OCI-M2 (cell line): ENCODE results near the gene VSTM2L.

Experiments
- DNase-seq: peaks from one replicate; lab custom pipeline; 2025; ENCODE audit not compliant: unreplicated experiment; lab: John Stamatoyannopoulos, UW

Gene VSTM2L

DNA sequence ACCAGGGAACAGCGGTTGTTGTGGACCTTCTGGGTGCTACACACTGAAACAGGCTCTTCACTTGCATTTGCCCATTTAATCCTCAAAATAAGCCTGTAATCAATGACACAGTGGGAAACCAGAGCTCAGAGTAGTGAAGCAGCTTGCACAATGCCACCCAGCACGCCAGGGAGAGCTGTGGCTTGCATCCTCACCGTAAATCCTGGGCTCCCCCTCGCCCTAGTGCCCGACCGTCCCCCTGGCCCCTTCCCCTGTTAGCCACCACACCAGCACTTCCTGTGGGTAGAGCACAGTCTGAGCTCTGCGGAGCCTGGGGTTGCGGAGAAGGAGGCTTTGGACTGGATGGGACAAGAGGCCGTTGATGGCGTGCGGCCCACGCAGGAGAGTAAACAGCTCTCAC is 14.5 kb downstream of the VSTM2L start:
- no peak for DNase-seq

DNA sequence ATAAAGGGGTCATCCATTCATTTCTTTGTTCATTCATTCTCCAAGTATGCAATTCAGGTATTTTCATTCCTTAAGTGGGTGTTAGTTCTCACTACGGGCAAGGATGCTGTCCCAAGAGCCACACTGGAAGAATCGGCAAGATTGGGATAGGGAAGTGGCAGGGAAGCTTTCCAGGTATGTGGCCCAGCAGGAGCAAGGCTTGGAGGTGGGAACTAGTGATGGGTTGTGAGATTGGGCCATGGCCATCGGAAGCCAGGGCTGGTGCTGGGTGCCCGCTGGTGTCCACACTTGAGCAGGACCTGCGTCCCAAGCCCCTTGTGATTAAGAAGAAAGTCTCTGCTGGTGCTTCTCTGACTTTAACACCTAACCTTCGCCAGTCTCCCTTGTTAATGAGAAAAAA is 15.1 kb downstream of the VSTM2L start:
- DNase-seq, result no peak

DNA sequence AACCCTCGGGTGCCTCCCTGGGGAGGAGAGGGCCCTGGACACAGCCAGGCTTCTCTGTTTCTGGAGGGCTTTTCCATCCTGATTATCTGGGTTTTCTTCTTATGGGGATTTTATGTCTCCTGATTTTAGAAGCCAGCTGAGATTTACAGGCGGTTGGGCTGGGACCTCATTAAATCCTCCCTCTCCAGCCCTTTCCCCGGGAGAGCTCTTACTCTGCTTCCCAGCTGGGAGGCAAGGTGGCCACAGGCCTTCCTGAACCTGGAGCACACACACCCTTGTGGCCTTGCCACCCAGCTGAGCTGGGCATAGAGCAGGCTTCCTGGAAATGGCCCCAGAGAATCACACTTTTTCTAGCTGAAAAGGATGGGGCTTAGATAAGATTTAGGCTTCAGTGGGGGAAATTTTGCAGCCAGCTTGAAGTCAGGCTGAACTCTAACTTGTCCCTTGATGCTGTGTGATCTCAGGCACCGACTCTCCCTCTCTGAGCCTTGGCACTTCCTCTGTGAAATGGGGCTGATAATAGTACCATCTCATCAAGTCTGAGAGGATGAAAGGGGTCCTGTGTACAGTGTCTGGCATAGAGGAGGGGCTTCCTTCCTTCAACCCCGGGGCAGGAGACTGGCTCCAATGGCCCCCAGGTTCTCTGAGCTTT is 16.6 kb downstream of the VSTM2L start:
- DNase-seq, result no peak

DNA sequence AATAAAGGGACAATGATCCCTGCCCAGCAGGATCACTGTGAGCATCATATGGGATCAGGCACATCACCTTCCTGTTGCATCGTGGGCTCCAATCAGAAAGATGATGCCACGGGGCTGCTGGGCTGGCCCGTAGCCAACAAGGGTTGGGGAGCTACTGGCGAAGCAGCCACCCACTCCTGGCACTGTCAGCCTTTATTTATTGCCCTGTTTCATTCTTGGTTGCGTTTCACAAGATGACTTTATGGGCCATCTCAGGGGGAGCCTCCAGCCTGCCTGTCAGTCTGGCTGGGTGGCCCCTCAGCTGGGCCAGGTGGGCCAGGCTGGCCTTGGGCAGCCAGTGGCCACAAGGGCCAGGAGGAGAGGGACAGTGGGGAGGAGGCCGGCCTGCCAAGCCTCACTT is 17.3 kb downstream of the VSTM2L start:
- no peak for DNase-seq

DNA sequence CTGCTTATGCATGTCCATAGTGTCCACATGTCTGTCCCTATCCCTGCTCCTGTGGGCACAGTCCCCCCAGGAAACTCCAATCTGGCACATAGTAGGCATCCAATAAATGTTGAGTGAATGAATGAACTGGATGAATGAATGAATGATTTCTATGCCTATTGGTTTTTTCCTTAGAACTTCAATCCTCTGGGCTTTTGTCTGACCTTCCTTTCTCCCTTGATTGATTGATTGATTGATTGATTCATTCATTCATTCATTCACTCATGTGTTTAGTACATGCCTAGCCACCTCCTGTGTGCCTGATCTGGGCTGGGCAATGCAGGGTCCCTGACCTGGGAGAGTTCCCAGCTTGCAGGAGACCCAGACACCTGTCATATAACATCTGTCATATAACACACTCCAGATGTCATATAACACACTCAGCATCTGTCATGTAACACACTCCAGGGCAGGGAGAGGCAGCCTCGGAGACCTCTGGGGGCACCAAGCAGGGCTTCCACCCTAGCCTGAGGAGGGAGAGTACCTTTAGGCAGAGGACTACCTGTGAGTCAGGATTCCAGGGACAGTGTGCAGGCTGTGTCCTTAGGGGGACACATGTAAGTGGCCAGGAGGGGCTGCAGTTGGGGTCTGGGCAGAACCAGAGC is 17.9 kb downstream of the VSTM2L start:
- no peak for DNase-seq

DNA sequence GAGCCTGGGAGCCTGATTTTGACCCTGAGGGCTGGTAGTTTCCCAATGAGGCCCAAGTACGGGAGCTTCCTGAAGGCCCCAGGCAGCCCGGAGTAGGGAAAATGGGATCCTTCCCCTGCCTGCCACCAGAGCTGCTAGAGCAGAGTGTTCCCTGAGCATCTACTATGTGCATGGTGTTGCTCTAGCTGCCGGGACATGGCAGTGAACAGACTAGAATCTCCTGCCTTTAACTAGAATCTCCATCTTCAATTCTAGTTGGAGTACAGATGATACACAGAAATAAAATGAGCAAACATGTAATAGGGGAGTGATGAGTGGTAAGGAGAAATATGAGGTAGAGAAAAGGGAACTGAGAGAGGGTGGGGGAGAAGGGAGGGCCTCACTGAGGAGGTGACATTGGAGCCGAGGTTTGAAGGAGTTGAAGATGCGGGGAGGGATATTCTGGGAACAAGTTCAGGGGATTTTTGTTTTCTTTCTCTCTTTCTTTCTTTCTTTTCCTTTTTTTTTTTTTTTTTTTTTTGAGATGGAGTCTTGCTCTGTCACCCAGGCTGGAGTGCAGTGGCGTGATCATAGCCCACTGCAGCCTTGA is 18.5 kb downstream of the VSTM2L start:
- no peak for DNase-seq

DNA sequence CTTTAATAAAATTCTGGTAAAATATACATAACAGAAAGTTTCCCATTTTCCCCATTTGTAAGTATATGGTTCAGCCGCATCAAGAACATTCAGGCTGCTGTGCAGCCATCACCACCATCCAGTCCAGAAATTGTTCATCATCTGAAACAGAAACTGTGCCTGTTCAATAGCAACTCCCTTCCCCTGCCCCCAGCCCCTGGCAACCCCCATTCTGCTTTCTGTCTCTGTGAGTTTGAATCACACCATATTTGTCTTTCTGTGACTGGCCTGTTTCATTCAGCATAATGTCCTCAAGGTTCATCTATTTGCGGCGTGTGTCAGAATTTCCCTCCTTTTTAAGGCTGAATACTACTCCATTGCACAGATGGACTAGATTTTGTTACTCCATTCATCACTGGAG is 19.1 kb downstream of the VSTM2L start:
- DNase-seq, result no peak

DNA sequence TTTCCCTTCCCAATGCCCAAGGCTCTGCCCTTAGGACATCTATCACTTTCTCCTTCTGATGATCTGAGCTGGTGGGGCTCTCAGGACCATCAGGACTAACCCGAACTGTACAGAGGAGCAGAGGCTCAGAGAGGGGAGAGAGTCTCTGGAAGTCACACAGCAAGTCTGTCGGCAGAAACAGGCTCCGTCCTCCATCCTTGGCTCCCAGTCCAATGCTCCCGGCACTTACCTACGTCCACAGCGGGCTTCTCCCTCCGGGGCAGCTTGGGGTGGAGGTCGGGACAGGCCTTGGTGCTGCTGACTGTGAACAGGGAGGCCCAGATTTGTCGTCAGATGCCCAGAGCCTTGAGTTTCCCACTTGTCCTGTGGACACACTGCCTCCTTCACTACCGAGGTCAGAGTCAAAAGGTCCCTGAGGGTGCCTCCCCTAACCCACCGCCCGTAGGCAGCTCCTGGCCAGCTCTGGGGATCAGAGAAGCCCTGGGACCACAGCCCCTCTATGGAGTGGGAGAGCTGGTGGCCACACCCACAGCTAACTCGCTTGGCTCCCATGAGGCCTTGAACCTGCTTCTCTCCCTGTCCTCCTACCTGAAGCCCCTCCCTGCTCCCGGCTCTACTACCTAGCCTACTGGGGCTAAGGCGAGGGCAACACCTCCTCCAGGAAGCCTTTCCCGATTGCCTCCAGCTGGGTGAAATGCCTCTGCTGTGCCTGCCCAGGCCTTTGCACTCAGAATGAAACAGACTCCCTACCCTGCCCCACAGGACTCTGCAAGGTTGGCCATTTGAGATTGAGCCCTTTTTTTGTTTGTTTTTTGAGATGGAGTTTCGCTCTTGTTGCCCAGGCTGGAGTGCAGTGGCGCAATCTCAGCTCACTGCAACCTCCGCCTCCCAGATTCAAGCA is 22.6 kb downstream of the VSTM2L start:
- DNase-seq, result no peak

DNA sequence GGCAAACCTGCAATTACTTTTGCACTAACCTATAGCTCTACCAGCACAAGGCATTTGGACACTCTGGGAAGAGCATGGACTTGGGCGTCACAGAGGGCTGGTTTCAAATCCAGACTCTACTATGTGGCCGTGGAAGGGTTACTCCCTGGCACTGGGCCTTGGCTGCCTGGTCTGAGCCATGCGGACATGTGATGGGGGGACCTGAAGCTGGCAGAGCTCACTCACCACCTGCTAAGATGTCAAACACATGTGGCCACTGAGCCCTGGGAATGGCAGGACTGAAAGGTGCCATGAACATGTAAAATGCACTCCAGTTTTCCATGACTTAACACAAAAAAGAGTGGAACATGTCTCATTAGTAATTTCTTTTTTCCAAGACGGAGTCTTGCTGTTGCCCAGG is 23.7 kb downstream of the VSTM2L start:
- no peak for DNase-seq

DNA sequence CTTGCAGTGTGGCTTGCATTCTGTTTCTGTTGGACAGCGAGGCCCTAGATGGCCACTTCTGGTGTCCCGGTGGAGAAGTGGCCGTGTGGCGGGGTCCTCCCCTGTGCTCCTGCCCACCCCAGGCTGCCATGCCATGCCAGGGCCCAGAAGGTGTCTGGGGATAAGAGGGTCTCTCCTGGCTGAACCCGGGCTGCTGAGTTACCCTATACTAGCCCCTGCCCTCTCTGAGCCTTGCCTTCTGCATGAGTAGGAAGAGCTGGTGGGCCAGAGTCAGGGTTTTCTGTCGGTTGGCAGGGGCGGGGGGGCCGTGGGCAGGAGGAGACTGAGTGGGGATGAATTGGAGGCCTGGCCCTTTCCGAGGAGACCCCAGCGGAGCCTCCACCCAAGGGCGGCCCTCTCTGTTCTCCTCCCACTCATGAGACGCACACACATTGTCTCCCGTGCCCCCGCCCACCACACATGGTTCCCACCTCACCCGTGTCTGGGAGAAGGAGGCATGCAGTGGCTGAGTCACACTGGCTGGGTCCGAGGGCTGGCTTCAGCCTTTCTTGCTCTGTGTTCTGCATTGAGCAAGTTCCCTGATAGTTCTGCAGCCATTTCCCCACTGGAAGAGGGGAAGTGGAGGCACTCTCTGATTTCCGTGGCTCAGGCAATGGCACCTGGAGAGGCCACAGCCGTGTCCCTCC is 24.6 kb downstream of the VSTM2L start:
- DNase-seq, result no peak

DNA sequence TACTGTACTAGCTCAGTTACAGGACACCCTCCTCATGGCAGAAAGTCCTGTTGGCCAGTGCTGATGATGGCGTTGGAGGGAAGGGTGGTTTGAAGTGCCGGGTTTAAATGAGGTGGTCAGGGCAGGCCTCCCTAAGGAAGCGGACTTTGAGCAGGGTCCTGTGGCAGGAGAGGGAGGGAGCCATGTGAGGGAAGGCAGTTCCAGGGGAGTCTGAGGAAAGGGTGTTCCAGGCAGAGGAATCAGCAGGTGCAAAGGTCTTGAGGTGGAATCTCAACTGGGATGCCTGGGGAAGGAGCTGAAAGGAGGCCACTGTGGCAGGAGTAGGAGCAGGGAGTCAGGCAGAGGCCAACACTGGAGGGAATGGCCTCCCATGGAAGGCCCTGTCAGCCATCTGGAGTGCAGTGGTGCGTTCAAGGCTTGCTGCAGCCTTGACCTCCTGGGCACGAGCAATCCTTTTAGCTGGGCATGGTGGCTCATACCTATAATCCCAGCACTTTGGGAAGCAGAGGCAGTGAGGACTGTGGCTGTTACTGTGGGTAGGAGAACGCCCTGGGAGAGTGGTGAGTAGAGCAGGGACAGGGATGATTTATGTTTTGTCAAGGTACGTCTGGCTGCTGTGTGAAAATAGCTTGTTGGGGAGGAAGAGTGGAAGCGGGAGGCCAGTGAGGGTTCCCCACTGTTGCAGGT is 26.2 kb downstream of the VSTM2L start:
- no peak for DNase-seq

DNA sequence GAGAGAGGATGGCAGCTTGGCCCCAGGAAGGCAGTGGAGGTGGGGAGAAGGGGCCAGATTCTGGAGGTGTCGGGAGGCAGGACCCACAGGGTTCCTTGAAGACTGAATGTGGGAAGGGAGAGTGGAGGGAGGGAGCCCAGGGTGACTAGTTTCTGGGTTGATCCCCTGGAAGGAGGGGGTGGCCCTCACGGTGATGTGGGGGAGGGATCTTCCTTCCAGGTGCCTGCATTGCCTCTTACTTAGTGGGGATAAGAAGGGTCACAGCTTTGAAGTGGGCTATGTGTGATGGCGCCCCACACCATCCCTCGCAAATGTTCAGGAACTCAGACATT is 26.7 kb downstream of the VSTM2L start:
- no peak for DNase-seq

DNA sequence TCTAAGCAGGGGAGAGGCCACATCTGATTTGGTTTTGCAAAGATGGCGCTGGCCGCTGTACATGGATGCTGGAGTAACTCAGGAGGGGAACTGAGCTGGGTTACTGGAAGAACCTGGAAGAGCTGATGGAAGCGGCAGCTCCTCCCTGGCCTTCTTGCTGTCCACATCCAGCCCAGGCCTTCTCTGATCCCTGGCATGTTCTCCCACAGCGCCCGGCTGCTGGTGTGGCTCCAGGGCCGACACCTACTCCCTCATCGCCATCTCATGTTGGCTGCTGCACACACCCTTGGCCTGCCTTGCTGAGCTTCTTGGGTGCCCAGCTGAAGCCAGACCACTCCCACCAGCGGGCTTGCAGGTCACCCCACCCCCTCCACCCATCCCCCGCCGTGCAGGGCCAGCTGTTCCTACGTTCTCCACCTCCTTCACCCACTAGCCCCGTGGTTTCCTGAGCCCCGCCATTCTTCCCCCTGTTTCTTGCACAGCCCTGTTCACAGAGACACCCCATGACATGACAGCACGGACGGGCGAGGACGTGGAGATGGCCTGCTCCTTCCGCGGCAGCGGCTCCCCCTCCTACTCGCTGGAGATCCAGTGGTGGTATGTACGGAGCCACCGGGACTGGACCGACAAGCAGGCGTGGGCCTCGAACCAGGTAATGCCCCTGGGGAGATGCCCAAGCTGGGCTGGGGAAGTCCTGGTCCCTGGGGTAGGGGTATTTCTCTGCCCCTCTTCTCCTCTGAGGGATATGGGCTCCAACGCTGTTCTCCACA is 28.4 kb downstream of the VSTM2L start:
- no peak for DNase-seq

DNA sequence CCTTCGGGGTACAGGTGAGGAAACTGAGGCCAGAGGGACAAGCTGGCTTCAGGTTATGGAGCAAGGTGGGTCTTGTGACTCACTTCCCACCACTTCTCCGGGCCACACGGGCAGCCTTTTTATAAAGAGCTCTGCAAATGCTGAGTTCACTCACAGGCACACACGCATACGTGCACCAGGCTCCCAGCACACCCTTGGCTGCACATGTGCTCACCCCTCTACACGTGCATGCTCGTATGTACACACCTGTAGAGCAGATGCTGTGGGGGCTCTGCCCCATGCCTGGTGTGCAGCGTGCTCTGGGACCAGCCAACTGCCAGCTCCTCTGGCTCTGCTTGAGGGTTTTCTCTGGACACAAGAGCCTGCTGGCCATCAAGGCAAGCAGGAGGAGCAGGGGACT is 29.1 kb downstream of the VSTM2L start:
- no peak for DNase-seq

DNA sequence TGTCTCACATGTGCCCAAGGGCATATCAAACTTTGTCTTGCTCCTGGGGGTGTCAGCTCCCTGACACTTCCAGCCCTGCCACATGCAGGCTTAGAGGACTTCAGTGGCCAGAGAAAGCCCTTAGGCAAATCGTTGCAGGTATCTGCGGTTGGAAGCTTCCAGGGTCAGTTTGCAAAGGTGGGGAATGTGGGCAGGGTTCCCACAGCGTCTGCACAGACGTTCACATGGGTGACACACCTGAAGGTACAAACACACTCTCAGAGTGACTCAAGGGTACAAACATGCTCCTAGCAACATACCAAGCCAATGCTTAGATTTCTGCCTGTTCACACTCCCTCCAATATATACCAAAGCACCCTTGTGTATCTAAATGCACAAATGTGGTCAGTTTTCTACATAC is 30.0 kb downstream of the VSTM2L start:
- DNase-seq, result no peak

DNA sequence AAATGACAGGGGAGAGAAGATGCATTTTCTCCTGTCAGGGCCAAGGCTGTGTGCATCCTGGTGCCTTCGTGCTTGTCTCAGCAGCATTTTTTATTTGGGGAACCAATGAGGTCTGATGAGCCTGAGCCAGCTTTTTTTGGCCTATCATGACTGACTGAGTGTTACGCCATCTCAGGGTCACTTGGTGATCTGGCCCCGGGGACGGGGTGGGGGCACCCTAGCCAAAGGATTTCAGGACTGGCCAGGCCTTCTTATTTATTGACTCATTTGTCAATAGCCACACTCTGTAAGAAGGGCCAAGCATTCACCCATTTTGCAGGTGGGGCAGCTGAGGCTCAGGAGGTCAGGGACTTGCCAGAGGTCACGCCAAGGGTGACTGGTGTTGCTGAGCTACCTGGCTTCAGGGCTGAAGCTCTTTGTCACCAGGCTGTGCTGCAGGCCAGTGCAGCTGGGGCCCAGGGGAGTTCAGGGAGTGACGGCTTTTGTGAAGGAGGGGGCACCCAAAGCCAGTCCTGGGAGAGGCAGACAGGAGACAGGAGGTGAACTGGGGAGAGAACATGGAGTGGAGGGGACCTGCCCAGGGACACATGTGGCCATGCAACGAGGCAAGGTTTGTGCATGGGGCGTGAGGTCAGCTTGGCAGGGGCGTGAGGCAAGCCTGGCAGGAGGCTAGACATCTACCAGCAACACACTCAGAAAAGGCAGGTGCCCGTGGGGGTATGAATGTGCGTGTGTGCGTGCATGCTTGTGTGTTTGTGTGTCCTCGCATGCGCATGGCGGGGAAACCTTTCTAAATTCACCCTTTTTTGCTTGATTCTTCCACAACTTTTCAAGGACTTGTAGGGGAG is 31.1 kb downstream of the VSTM2L start:
- DNase-seq, result no peak

DNA sequence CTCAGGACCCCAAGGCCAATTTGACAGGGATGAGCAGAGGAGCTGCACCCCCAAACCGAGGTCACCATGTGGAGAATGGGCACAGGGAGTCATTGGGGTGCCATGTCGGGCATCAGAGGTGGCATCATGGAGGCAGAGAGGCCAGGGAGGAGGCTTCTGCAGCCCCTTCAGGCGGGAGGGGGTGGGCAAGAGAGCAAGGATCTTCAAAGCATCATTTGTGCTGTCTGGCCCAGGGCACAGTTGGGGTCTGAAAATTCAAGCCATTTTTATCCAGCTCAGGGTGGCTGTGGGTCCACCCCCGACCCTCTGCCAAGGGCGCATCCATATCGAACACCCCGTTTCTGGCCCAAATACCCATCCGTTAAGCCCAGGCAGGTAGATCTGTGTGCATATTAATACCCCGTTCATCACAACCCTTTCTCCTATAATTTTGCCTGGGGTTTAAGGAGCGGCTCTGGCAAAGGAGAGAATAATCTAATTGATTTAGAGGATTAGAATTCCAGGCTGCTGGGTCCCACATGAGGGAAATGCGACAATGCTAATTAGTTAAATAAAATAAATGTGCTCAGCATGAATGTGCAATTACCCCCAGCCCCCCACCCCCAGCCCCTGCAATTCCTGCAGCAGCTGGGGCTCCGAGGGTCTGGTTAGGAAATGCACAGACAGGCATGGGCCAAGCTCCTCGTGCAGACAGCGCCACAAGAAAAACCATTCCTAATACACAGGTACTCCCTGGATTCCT is 31.9 kb downstream of the VSTM2L start:
- no peak for DNase-seq

DNA sequence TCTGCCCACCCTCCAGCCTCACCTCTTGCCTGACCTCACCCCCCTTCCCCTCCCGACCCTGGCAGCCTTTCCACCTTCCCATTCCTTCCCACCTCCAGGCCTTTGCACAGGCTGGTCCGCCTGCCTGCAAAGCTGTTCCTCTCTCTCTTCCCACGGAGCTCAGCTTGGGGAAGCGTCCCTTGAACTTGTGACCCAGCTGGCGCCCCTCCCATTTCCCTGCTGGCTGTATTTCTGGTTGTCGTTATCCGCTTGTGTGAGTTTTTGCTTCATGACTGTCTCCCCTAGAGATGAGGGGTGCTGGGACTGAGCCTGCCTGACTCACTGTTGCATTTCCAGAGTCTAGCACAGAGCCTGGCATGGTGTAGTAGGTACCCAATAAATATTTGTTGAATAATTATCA is 32.5 kb downstream of the VSTM2L start:
- DNase-seq, result no peak
